Thyroid gland (tissue), 4 donors: Measurements from ENCODE around the gene GPR162. TPM values are rescaled to one million over a fixed set of nuclear protein-coding genes. Genes with fewer than 3 reads are reported as not detected.

ENCODE experiments used
- DNase-seq, 2 donors: peaks; one replicate each; pipeline ENCODE4 v3.0.0-alpha.2; 2019
- H3K27ac ChIP-seq, 3 donors: fragments of 200-600 bp; sonication (generic); 1 replicate in 2 of 3; 2 replicates in 1 of 3; pipeline ENCODE4 v1.5.1; 2016 to 2019; ENCODE audit warnings: mild to moderate bottlenecking in 1 of 3, moderate library complexity in 1 of 3
- H3K27me3 ChIP-seq: fragments of 200-600 bp; sonication (generic); one replicate; pipeline ENCODE4 v1.5.1; 2019
- H3K36me3 ChIP-seq, 2 donors: fragments of 200-600 bp; sonication (generic); one replicate each; pipeline ENCODE4 v1.5.1; 2016 to 2019
- H3K4me1 ChIP-seq, 2 donors: fragments of 200-600 bp; sonication (generic); one replicate each; pipeline ENCODE4 v1.5.1; 2017 to 2019
- H3K4me3 ChIP-seq, 3 donors: fragments of 200-600 bp; sonication (generic); replicated peaks in 1 of 3; 1 replicate in 2 of 3; 2 replicates in 1 of 3; pipeline ENCODE4 v1.5.1; 2016; ENCODE audit warnings: mild to moderate bottlenecking in 1 of 3
- H3K9me3 ChIP-seq: fragments of 200-600 bp; sonication (generic); one replicate; pipeline ENCODE4 v1.5.1; 2017
- CTCF ChIP-seq, 6 experiments: fragments of 200-600 bp in 3 of 6; fragments of 450-650 bp in 3 of 6; sonication (generic) in 3 of 6; IDR thresholded peaks; one replicate each; pipeline ENCODE4 v1.5.1; 2016 to 2019; ENCODE audit warnings: antibody characterized with exemption in 6 of 6, mild to moderate bottlenecking in 2 of 6, inconsistent platforms in 1 of 6, moderate library complexity in 1 of 6
- POLR2A ChIP-seq, 2 donors: fragments of 450-650 bp; IDR thresholded peaks; one replicate each; pipeline ENCODE4 v1.6.1; 2017; ENCODE audit warnings: antibody characterized with exemption in 2 of 2, mild to moderate bottlenecking in 2 of 2, moderate library complexity in 1 of 2
- WGBS, 2 donors: methylation state at CpG; one replicate each; pipeline ENCODE4 v1.1.5; 2017; 5-methylcytosine and 5-hydroxymethylcytosine counted together
- intact Hi-C: fragments of 100-400 bp; cut with DNase I; formaldehyde crosslinking; loops from one replicate; pipeline ENCODE4 v1.15.1; 2023
- total RNA-seq, 4 donors: library from RNA; depleted of rRNA; stranded (reverse); fragments of >200 nt; gene quantifications; one replicate each; pipeline ENCODE4 v1.2.3, GENCODE V29; 2016

GPR162 gene
- total RNA-seq, 4 donors from 2014 or later = 0.34 to 1.1 (median 0.56) TPM

- TF ChIP-seq CTCF (IDR thresholded peaks at IDR 0.05) = no peak
- no peak for TF ChIP-seq POLR2A (IDR thresholded peaks at IDR 0.05)
- H3K36me3 ChIP-seq = peaks cover 5 to 10% of the 10 kb centered on the region in 2 donors
- intact Hi-C loops = loop anchor here (10.0 kb wide), 1 partner anchor 215 kb away; no protein-coding TSS in a partner anchor
- no peak overlapping the region for H3K27ac ChIP-seq
- H3K4me1 ChIP-seq = peaks cover 0 to 5% of the 10 kb centered on the region in 2 donors
- no peaks in the 10 kb centered on the region for H3K27me3 ChIP-seq
- no peaks in the 10 kb centered on the region for H3K9me3 ChIP-seq
- DNase-seq = no peak
- 76 to 81% methylated on average over 9 to 10 of the region's 10 CpGs for WGBS, 2 donors
- H3K4me3 ChIP-seq = no peak overlapping the region
Observed at GRCh38 chr12:6839482-6840201, 18.0 kb downstream of the GPR162 start.

- Histone ChIP-seq H3K4me3 (no peak overlapping the region), H3K27me3 (no peaks in the 10 kb centered on the region), H3K36me3 (peaks cover 5 to 10% of the 10 kb centered on the region in 2 donors), H3K27ac (no peak overlapping the region), H3K4me1 (peaks cover 0 to 5% of the 10 kb centered on the region in 2 donors), H3K9me3 (no peaks in the 10 kb centered on the region)
- WGBS, 2 donors = 64 to 86% methylated on average over 1 of the region's 1 CpG
- TF ChIP-seq POLR2A (IDR thresholded peaks at IDR 0.05) (no peak), CTCF (IDR thresholded peaks at IDR 0.05) (no peak)
- no peak for DNase-seq
- intact Hi-C loops = no loop called here
Observed at GRCh38 chr12:6840330-6840729, 18.7 kb downstream of the GPR162 start.

- H3K4me3 ChIP-seq = no peak within 1 kb of the TSS
- no peaks in the 10 kb centered on the region for H3K9me3 ChIP-seq
- no peaks in the 10 kb centered on the region for H3K27me3 ChIP-seq
- no peak within 1 kb of the TSS for H3K27ac ChIP-seq
- intact Hi-C loops = no loop called here
- DNase-seq = no peak
- 70 to 71% methylated on average over 14 to 22 of the region's 24 CpGs for WGBS, 2 donors
- TF ChIP-seq POLR2A (IDR thresholded peaks at IDR 0.05) = no peak
- TF ChIP-seq CTCF (IDR thresholded peaks at IDR 0.05) = no peak
- peaks cover 0 to under 1% of the 10 kb centered on the region in 2 donors for H3K4me1 ChIP-seq
- H3K36me3 ChIP-seq = peaks cover 5 to 10% of the 10 kb centered on the region in 2 donors
Observed at GRCh38 chr12:6840761-6841515, 19.3 kb downstream of the GPR162 start, which contains the start of gene GNB3. TSS of gene GNB3 (plus strand) at chr12:6840925. CDS start at chr12:6841288, 363 bp downstream.

- peaks cover 5 to 10% of the 10 kb centered on the region in 2 donors for H3K36me3 ChIP-seq
- no peak overlapping the region for H3K4me3 ChIP-seq
- WGBS, 2 donors = 90 to 95% methylated on average over 4 of the region's 4 CpGs
Observed at GRCh38 chr12:6842075-6842474, 20.5 kb downstream of the GPR162 start.

More at GRCh38 chr12:6842075-6842474, 20.5 kb downstream of the GPR162 start:
- intact Hi-C loops = no loop called here
- Histone ChIP-seq H3K4me1 (no peaks in the 10 kb centered on the region), H3K9me3 (no peaks in the 10 kb centered on the region), H3K27ac (no peak overlapping the region), H3K27me3 (no peaks in the 10 kb centered on the region)
- no peak for TF ChIP-seq POLR2A (IDR thresholded peaks at IDR 0.05)
- no peak for TF ChIP-seq CTCF (IDR thresholded peaks at IDR 0.05)
- DNase-seq = no peak
